ENCODE measurements around the gene NANS.
A peak's percentile ranks its signal among the peaks of the same experiment; 100 is the strongest.

- peak; percentile 91 for TF ChIP-seq CTCF (conservative IDR thresholded peaks at IDR 0.05; ENCODE audit: low read length)
- no peak for TF ChIP-seq EZH2phosphoT487 (IDR thresholded peaks at IDR 0.05; ENCODE audit: borderline replicate concordance, low read depth, low read length)
These were observed 21.7 kb upstream of the NANS start for GRCh38 chr9:98034593-98035546.
